22Rv1 (cell line): ENCODE measurements around the gene RAB11FIP3.

ENCODE experiments used
- H3K27ac ChIP-seq: fragments of 450-650 bp; 2 replicates; pipeline ENCODE4 v1.5.1; 2017
- ZFX ChIP-seq: fragments of 450-650 bp; IDR thresholded peaks from 2 replicates; pipeline ENCODE4 v1.6.1; 2017; ENCODE audit warnings: antibody characterized with exemption, borderline replicate concordance
- TF ChIP-seq, protein P1 (sequence below): fragments of 450-650 bp; IDR thresholded peaks from 2 replicates; pipeline ENCODE4 v1.5.1; 2017; ENCODE audit warnings: mild to moderate bottlenecking

RAB11FIP3 gene

DNA sequence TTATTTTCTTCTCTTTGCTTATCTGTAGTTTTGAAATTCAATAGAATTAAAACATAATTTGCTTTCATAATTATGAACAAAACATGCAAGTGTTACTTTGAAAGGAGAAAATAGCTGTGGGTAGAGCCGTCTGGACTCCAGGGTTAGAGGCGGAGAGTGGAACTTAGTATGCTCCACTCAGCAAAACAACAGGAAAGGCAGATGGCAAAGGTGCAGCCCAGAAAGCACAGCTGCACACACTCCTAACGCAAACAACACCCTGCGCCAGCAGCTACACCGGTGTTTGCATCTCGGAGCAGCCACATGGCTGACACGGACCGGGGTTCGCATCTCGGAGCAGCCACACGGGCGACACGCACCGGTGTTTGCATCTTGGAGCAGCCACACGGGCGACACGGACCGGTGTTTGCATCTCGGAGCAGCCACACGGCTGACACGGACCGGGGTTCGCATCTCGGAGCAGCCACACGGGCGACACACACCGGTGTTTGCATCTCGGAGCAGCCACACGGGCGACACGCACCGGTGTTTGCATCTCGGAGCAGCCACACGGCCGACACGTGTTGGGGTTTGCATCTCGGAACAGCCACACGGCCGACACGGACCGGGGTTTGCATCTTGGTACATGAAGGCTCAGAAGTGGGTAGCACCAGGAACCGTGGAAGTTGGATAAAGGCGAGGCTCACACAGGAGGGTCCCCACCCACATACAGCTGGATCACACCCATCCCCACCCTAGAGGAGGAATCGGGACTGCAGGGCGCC lies 89.9 kb downstream of the RAB11FIP3 start:
- H3K27ac ChIP-seq = no peak overlapping the region
- TF ChIP-seq, protein P1, sequence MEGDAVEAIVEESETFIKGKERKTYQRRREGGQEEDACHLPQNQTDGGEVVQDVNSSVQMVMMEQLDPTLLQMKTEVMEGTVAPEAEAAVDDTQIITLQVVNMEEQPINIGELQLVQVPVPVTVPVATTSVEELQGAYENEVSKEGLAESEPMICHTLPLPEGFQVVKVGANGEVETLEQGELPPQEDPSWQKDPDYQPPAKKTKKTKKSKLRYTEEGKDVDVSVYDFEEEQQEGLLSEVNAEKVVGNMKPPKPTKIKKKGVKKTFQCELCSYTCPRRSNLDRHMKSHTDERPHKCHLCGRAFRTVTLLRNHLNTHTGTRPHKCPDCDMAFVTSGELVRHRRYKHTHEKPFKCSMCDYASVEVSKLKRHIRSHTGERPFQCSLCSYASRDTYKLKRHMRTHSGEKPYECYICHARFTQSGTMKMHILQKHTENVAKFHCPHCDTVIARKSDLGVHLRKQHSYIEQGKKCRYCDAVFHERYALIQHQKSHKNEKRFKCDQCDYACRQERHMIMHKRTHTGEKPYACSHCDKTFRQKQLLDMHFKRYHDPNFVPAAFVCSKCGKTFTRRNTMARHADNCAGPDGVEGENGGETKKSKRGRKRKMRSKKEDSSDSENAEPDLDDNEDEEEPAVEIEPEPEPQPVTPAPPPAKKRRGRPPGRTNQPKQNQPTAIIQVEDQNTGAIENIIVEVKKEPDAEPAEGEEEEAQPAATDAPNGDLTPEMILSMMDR = no peak
- no peak for TF ChIP-seq ZFX

DNA sequence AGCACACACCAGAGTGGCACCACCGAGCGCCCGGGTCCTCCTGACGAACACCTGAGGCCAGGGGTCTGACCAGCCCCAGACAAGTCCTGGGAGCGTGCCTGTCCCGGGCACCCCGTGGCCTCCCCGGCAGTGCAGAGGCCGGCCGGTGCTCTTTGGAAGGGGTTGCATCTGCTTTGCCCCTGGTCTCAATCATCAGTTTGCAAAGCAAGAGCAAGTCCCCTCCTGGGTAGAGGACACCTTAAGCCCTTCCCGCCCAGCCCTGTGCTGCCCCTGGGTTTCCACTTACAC lies 90.4 kb downstream of the RAB11FIP3 start:
- no peak overlapping the region for H3K27ac ChIP-seq
- TF ChIP-seq, protein P1 = no peak
- no peak for TF ChIP-seq ZFX

DNA sequence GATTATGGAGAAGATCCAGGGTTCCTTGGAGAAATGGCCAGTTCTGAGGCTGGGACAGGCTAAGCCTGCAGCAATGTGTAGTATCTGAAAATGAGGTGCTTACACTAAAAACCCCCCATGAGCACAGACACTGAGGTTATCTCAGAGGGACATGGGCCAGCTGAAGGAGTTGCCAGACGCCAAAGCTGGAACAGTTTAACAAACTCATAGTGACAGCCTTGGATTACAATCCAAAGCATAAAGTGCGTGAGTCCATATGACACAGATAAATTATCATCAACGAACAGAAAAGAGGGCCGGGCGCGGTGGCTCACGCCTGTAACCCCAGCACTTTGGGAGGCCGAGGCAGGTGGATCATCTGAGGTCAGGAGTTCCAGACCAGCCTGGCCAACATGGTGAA lies 90.9 kb downstream of the RAB11FIP3 start:
- H3K27ac ChIP-seq = no peak overlapping the region
- TF ChIP-seq, protein P1 = no peak
- TF ChIP-seq ZFX = no peak

DNA sequence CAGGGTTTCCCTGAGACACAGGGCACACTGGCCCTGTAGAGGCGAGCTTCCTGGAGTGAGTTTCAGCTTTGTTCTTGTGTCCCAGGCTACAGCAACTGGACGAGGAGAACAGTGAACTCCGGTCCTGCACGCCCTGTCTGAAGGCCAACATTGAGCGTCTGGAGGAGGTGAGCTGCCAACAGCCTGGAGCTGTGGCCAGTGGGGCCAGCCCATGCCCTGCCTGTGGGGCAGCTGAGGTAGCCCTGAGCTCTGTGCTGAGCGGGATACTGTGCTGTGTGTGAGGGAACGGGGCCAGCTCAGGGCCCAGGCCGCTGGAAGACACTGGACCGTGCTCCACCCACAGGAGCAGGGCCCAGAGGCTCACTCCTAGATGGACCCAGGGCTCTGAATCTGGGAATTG lies 93.4 kb downstream of the RAB11FIP3 start:
- no peak overlapping the region for H3K27ac ChIP-seq
- TF ChIP-seq ZFX = no peak
- TF ChIP-seq, protein P1 = no peak

DNA sequence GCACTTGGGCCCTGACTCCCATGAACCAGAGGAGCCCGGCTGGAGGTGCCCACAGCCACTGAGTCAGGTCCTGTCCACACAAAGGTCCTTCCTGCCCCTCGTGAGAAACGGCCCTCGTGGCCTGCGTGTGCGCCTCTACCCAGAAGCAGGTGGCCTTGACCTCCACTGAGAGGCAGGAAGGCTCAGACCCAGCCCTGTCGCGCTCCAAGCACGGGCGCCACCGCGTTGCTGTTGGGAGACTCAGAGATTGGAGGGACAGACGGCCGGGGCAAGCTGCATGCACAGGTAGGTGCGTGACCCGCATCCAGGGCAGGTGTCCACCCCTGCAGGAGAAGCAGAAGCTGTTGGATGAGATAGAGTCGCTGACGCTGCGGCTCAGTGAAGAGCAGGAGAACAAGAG lies 94.0 kb downstream of the RAB11FIP3 start:
- no peak overlapping the region for H3K27ac ChIP-seq
- TF ChIP-seq ZFX = no peak
- TF ChIP-seq, protein P1 = no peak

DNA sequence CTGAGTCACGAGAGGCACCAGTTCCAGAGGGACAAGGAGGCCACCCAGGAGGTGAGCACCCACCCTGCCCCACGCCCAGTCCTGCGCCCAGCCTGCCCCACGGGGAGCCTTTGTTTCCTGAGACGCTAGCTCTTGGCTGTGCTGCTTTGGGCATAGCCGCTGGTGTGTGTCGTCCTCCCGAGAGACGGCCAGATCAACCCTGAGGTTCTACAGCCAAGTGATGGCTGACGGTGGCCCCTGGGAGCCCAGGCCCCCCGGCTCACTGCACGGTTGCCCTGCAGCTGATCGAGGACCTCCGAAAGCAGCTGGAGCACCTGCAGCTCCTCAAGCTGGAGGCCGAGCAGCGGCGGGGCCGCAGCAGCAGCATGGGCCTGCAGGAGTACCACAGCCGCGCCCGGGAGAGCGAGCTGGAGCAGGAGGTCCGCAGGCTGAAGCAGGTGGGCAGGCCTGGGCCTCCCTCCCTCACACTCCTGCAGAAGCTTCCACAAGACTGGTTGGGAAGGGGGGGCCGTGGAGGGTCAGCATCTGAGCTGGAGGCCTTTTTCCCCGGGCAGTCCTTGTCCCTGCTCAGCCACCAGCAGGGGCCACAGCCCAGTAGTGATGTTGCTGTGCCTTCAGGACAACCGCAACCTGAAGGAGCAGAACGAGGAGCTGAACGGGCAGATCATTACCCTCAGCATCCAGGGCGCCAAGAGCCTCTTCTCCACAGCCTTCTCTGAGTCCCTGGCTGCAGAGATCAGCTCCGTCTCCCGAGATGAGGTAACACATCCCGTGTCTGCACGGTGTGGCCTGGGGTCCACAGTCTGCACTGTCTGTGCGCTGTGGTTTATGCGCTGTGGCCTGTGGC lies 94.6 kb downstream of the RAB11FIP3 start:
- H3K27ac ChIP-seq = no peak overlapping the region
- no peak for TF ChIP-seq ZFX
- TF ChIP-seq, protein P1 = no peak

DNA sequence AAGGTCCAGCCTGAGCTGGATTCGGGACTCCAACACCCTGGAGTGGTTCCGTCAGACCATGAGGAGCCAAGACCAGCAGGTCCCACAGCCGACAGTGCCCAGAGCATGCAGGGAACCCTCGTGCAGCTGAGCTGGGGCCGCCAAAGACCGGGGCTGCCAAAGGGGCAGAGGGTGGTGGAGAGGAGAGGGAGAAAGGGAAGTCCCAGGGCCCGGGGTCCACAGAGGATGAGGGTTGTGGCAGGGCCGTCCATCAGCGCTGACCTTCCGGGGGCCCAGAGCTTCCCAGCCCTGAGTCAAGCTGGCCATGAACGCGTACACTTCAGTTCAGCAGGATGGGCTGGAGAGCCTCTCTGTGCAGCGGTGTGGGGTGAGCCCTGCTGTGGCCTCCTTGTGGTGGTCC lies 95.4 kb downstream of the RAB11FIP3 start:
- TF ChIP-seq ZFX = no peak
- TF ChIP-seq, protein P1 = no peak
- no peak overlapping the region for H3K27ac ChIP-seq
